Neural progenitor cell (in vitro differentiated cells): Measurements from ENCODE around the gene CFAP70. TPM values are rescaled to one million over a fixed set of nuclear protein-coding genes. Genes with fewer than 3 reads are reported as not detected.

Source experiments
- DNase-seq: peaks from one replicate; pipeline ENCODE4 v3.0.0-alpha.2; 2016; ENCODE audit warnings: low spot score
- H2AFZ ChIP-seq: fragments of 200-600 bp; sonication (generic); replicated peaks from 2 replicates; pipeline ENCODE4 v1.6.1; 2016; ENCODE audit warnings: antibody characterized with exemption
- H3F3A ChIP-seq: fragments of 200-600 bp; sonication (generic); 2 replicates; pipeline ENCODE4 v1.6.1; 2016; ENCODE audit warnings: antibody characterized with exemption, low read depth
- H3K27ac ChIP-seq: fragments of 200-600 bp; sonication (generic); 2 replicates; pipeline ENCODE4 v1.5.1; 2016; ENCODE audit warnings: mild to moderate bottlenecking
- H3K27me3 ChIP-seq: fragments of 200-600 bp; sonication (generic); 2 replicates; pipeline ENCODE4 v1.6.1; 2016; ENCODE audit warnings: mild to moderate bottlenecking, moderate library complexity
- H3K36me3 ChIP-seq: fragments of 200-600 bp; sonication (generic); 2 replicates; pipeline ENCODE4 v1.5.1; 2016
- H3K4me1 ChIP-seq: fragments of 200-600 bp; sonication (generic); 2 replicates; pipeline ENCODE4 v1.6.1; 2016; ENCODE audit warnings: mixed run types
- H3K4me2 ChIP-seq: fragments of 200-600 bp; sonication (generic); 2 replicates; pipeline ENCODE4 v1.6.1; 2016
- H3K4me3 ChIP-seq: fragments of 200-600 bp; sonication (generic); 2 replicates; pipeline ENCODE4 v1.5.1; 2016
- H3K79me2 ChIP-seq: fragments of 200-600 bp; sonication (generic); 2 replicates; pipeline ENCODE4 v1.6.1; 2016; ENCODE audit warnings: low read depth
- H3K9ac ChIP-seq: fragments of 200-600 bp; sonication (generic); 2 replicates; pipeline ENCODE4 v1.6.1; 2016
- H3K9me3 ChIP-seq: fragments of 200-600 bp; sonication (generic); 2 replicates; pipeline ENCODE4 v1.5.1; 2016; ENCODE audit warnings: low read depth
- H4K20me1 ChIP-seq: fragments of 200-600 bp; sonication (generic); 2 replicates; pipeline ENCODE4 v1.6.1; 2016; ENCODE audit warnings: low read depth
- H3K27ac Mint-ChIP-seq: 3 replicates; pipeline ENCODE4 v1.8.0; 2021; ENCODE audit warnings: mixed read lengths
- H3K27me3 Mint-ChIP-seq: 2 replicates; pipeline ENCODE4 v1.8.0; 2022; ENCODE audit warnings: low read depth, mild to moderate bottlenecking, inconsistent platforms, moderate library complexity, mixed read lengths; ENCODE audit not compliant: insufficient read depth
- H3K36me3 Mint-ChIP-seq: 3 replicates; pipeline ENCODE4 v1.8.0; 2021; ENCODE audit warnings: mixed read lengths
- H3K4me1 Mint-ChIP-seq: 3 replicates; pipeline ENCODE4 v1.8.0; 2021; ENCODE audit warnings: mixed read lengths
- H3K4me3 Mint-ChIP-seq: 3 replicates; pipeline ENCODE4 v1.8.0; 2021; ENCODE audit warnings: mild to moderate bottlenecking, moderate library complexity, mixed read lengths
- H3K9me3 Mint-ChIP-seq: 3 replicates; pipeline ENCODE4 v1.8.0; 2020; ENCODE audit warnings: mixed read lengths
- CTCF ChIP-seq: fragments of 200-600 bp; sonication (generic); IDR thresholded peaks from 2 replicates; pipeline ENCODE4 v1.5.1; 2017; ENCODE audit warnings: antibody characterized with exemption, mild to moderate bottlenecking
- EZH2 ChIP-seq: fragments of 200-600 bp; sonication (generic); IDR thresholded peaks from 2 replicates; pipeline ENCODE4 v1.6.1; 2017; ENCODE audit warnings: antibody characterized with exemption, mild to moderate bottlenecking, moderate library complexity
- EZH2phosphoT487 ChIP-seq: fragments of 200-600 bp; sonication (generic); IDR thresholded peaks from 2 replicates; pipeline ENCODE4 v1.6.1; 2017; ENCODE audit warnings: antibody characterized with exemption
- total RNA-seq: library from RNA; depleted of rRNA; stranded (reverse); fragments of >200 nt; gene quantifications from 2 replicates; pipeline ENCODE4 v1.2.3, GENCODE V29; 2015; ENCODE audit warnings: low replicate concordance

Gene CFAP70
- total RNA-seq, 1 donor from 2014 or later, result 1.7 TPM

GRCh38 chr10:73359492-73359891 lies 828 bp upstream of the CFAP70 start:
- no peak for DNase-seq
- H3K4me3 Mint-ChIP-seq, result peak overlapping the region; percentile 97

GRCh38 chr10:73357821-73358220 lies 843 bp downstream of the CFAP70 start:
- Histone ChIP-seq H3K4me3 (peak overlapping the region; percentile 77), H4K20me1 (no peaks in the 10 kb centered on the region), H3K9ac (peak overlapping the region; percentile 67), H3K79me2 (no peaks in the 10 kb centered on the region), H3F3A (no peaks in the 10 kb centered on the region), H3K4me2 (peak overlapping the region; percentile 83), H3K27ac (no peak overlapping the region), H2AFZ (peak overlapping the region; percentile 92), H3K36me3 (no peaks in the 10 kb centered on the region), H3K27me3 (peaks cover 26% of the 10 kb centered on the region), H3K9me3 (no peaks in the 10 kb centered on the region), H3K4me1 (peaks cover 11% of the 10 kb centered on the region)
- Mint-ChIP-seq H3K36me3 (no peaks in the 10 kb centered on the region), H3K4me3 (peak overlapping the region; percentile 97), H3K27ac (no peak overlapping the region), H3K27me3 (peaks cover 2% of the 10 kb centered on the region), H3K4me1 (no peaks in the 10 kb centered on the region), H3K9me3 (no peaks in the 10 kb centered on the region)
- TF ChIP-seq EZH2 (no peak), CTCF (no peak), EZH2phosphoT487 (no peak)
- DNase-seq, result no peak

More at GRCh38 chr10:73359492-73359891, 828 bp upstream of the CFAP70 start:
- H3K79me2 ChIP-seq, result no peaks in the 10 kb centered on the region
- H3F3A ChIP-seq, result no peaks in the 10 kb centered on the region
- H3K27me3 ChIP-seq, result peaks cover 26% of the 10 kb centered on the region
- H3K9me3 ChIP-seq, result no peaks in the 10 kb centered on the region
- peak overlapping the region; percentile 83 for H3K4me2 ChIP-seq
- no peaks in the 10 kb centered on the region for H4K20me1 ChIP-seq
- no peaks in the 10 kb centered on the region for H3K9me3 Mint-ChIP-seq
- H3K9ac ChIP-seq, result no peak overlapping the region
- TF ChIP-seq EZH2, result no peak
- TF ChIP-seq CTCF, result no peak
- TF ChIP-seq EZH2phosphoT487, result no peak
- no peak overlapping the region for H3K27ac Mint-ChIP-seq
- H3K4me3 ChIP-seq, result no peak overlapping the region
- no peaks in the 10 kb centered on the region for H3K36me3 Mint-ChIP-seq
- no peaks in the 10 kb centered on the region for H3K36me3 ChIP-seq
- H3K4me1 Mint-ChIP-seq, result no peaks in the 10 kb centered on the region
- peaks cover 2% of the 10 kb centered on the region for H3K27me3 Mint-ChIP-seq
- H3K27ac ChIP-seq, result no peak overlapping the region
- peak overlapping the region; percentile 26 for H2AFZ ChIP-seq
- H3K4me1 ChIP-seq, result peaks cover 6% of the 10 kb centered on the region

GRCh38 chr10:73357166-73357565 lies 1.5 kb downstream of the CFAP70 start:
- Histone ChIP-seq H3K9me3 (no peaks in the 10 kb centered on the region), H3K27ac (no peak overlapping the region), H3K9ac (no peak overlapping the region), H3K4me2 (no peak overlapping the region), H3K36me3 (no peaks in the 10 kb centered on the region), H3K27me3 (peaks cover 26% of the 10 kb centered on the region), H3K4me3 (no peak overlapping the region), H2AFZ (no peak overlapping the region), H3K79me2 (no peaks in the 10 kb centered on the region), H3K4me1 (peaks cover 11% of the 10 kb centered on the region), H3F3A (no peaks in the 10 kb centered on the region), H4K20me1 (no peaks in the 10 kb centered on the region)
- H3K9me3 Mint-ChIP-seq, result no peaks in the 10 kb centered on the region
- H3K36me3 Mint-ChIP-seq, result no peaks in the 10 kb centered on the region
- peaks cover 2% of the 10 kb centered on the region for H3K27me3 Mint-ChIP-seq
- no peaks in the 10 kb centered on the region for H3K4me1 Mint-ChIP-seq
- DNase-seq, result no peak
- H3K4me3 Mint-ChIP-seq, result peak overlapping the region; percentile 97
- TF ChIP-seq EZH2phosphoT487 (no peak), EZH2 (no peak)
- H3K27ac Mint-ChIP-seq, result no peak overlapping the region

- H3K36me3 Mint-ChIP-seq, result peaks cover 1% of the 10 kb centered on the region
- Histone ChIP-seq H3K27me3 (no peaks in the 10 kb centered on the region), H3K9me3 (no peaks in the 10 kb centered on the region), H3K4me1 (no peaks in the 10 kb centered on the region), H3K36me3 (no peaks in the 10 kb centered on the region), H3K4me2 (no peak overlapping the region), H3K79me2 (no peaks in the 10 kb centered on the region), H2AFZ (no peak overlapping the region), H4K20me1 (no peaks in the 10 kb centered on the region), H3K9ac (no peak overlapping the region), H3F3A (no peaks in the 10 kb centered on the region), H3K4me3 (no peak overlapping the region), H3K27ac (no peak overlapping the region)
- H3K27me3 Mint-ChIP-seq, result peaks cover 2% of the 10 kb centered on the region
- H3K9me3 Mint-ChIP-seq, result no peaks in the 10 kb centered on the region
- no peak overlapping the region for H3K4me3 Mint-ChIP-seq
- TF ChIP-seq EZH2 (no peak), CTCF (no peak), EZH2phosphoT487 (no peak)
- no peak overlapping the region for H3K27ac Mint-ChIP-seq
- H3K4me1 Mint-ChIP-seq, result no peaks in the 10 kb centered on the region
- no peak for DNase-seq
Measured at GRCh38 chr10:73344269-73344668, 14.4 kb downstream of the CFAP70 start.
